SK-N-SH treated with all-trans-retinoic acid at 6 μM for 48 hours (cell line): ENCODE data around the gene EIF4E.

Experiments used
- ATAC-seq: fragments of 200-7000 bp; cut with Tn5 transposase; 3 replicates; pipeline ENCODE4 v1.9.1; 2020; ENCODE audit warnings: mild to moderate bottlenecking, moderate library complexity
- ARNTL ChIP-seq: fragments of 450-650 bp; formaldehyde crosslinking; IDR thresholded peaks from 2 replicates; pipeline ENCODE4 v1.5.0; 2020; ENCODE audit warnings: low read depth, mild to moderate bottlenecking, moderate library complexity, borderline replicate concordance
- BACH2 ChIP-seq: fragments of 250-450 bp; sonication (Bioruptor Pico); IDR thresholded peaks from 2 replicates; pipeline ENCODE4 v1.9.0; 2021; ENCODE audit warnings: mild to moderate bottlenecking, borderline replicate concordance
- GLIS3 ChIP-seq: fragments of 250-450 bp; sonication (Bioruptor Pico); IDR thresholded peaks from 2 replicates; pipeline ENCODE4 v1.5.0; 2020; ENCODE audit warnings: mild to moderate bottlenecking, moderate library complexity
- ISL1 ChIP-seq: fragments of 250-450 bp; sonication (Bioruptor Pico); IDR thresholded peaks from 2 replicates; pipeline ENCODE4 v2.1.2; 2022; ENCODE audit warnings: mild to moderate bottlenecking, moderate library complexity
- OSR1 ChIP-seq: fragments of 250-450 bp; sonication (Bioruptor Pico); IDR thresholded peaks from 2 replicates; pipeline ENCODE4 v1.8.0; 2022; ENCODE audit warnings: moderate library complexity, mild to moderate bottlenecking, inconsistent platforms
- PPARA ChIP-seq: fragments of 250-450 bp; sonication (Bioruptor Pico); IDR thresholded peaks from 2 replicates; pipeline ENCODE4 v1.5.0; 2020; ENCODE audit warnings: mild to moderate bottlenecking, borderline replicate concordance
- RARB ChIP-seq: fragments of 250-450 bp; sonication (Bioruptor Pico); IDR thresholded peaks from 2 replicates; pipeline ENCODE4 v1.8.0; 2021; ENCODE audit warnings: mild to moderate bottlenecking, moderate library complexity
- SNAI2 ChIP-seq: fragments of 250-450 bp; sonication (Bioruptor Pico); IDR thresholded peaks from 2 replicates; pipeline ENCODE4 v1.5.0; 2020; ENCODE audit warnings: mild to moderate bottlenecking, moderate library complexity
- TCF4 ChIP-seq: fragments of 250-450 bp; sonication (Bioruptor Pico); IDR thresholded peaks from 2 replicates; pipeline ENCODE4 v1.8.0; 2021; ENCODE audit warnings: mild to moderate bottlenecking, moderate library complexity, borderline replicate concordance
- TOX ChIP-seq: fragments of 250-450 bp; sonication (Bioruptor Pico); IDR thresholded peaks from 2 replicates; pipeline ENCODE4 v1.8.0; 2021; ENCODE audit warnings: mild to moderate bottlenecking, moderate library complexity, borderline replicate concordance
- ZC3H10 ChIP-seq: fragments of 250-450 bp; sonication (Bioruptor Pico); IDR thresholded peaks from 2 replicates; pipeline ENCODE4 v1.5.1; 2021; ENCODE audit warnings: mild to moderate bottlenecking, moderate library complexity
- ZFP3 ChIP-seq: fragments of 250-450 bp; sonication (Bioruptor Pico); IDR thresholded peaks from 2 replicates; pipeline ENCODE4 v1.5.0; 2020; ENCODE audit warnings: mild to moderate bottlenecking, moderate library complexity
- ZFP30 ChIP-seq: fragments of 450-650 bp; formaldehyde crosslinking; IDR thresholded peaks from 2 replicates; pipeline ENCODE4 v1.5.0; 2022; ENCODE audit warnings: mild to moderate bottlenecking, moderate library complexity
- ZNF565 ChIP-seq: fragments of 450-650 bp; formaldehyde crosslinking; conservative IDR thresholded peaks from 2 replicates; pipeline ENCODE4 v1.5.0; 2020; ENCODE audit warnings: low read depth, mild to moderate bottlenecking, moderate library complexity
- ZNF70 ChIP-seq: fragments of 450-650 bp; formaldehyde crosslinking; IDR thresholded peaks from 2 replicates; pipeline ENCODE4 v1.5.0; 2020; ENCODE audit warnings: mild to moderate bottlenecking, moderate library complexity
- ZNF8 ChIP-seq: fragments of 450-650 bp; formaldehyde crosslinking; IDR thresholded peaks from 2 replicates; pipeline ENCODE4 v1.5.0; 2020; ENCODE audit warnings: mild to moderate bottlenecking, moderate library complexity
- TF ChIP-seq, protein P1 (sequence below): fragments of 250-450 bp; sonication (Bioruptor Pico); IDR thresholded peaks from 2 replicates; pipeline ENCODE4 v1.8.0; 2020; ENCODE audit warnings: mild to moderate bottlenecking, moderate library complexity, borderline replicate concordance
- TF ChIP-seq, protein P2 (sequence below): fragments of 250-450 bp; sonication (Bioruptor Pico); IDR thresholded peaks from 2 replicates; pipeline ENCODE4 v1.5.0; 2020; ENCODE audit warnings: mild to moderate bottlenecking, moderate library complexity
- TF ChIP-seq, protein P3 (sequence below): fragments of 250-450 bp; sonication (Bioruptor Pico); IDR thresholded peaks from 2 replicates; pipeline ENCODE4 v1.5.1; 2021; ENCODE audit warnings: mild to moderate bottlenecking, moderate library complexity
- TF ChIP-seq, protein P4 (sequence below): fragments of 250-450 bp; sonication (Bioruptor Pico); IDR thresholded peaks from 2 replicates; pipeline ENCODE4 v1.8.0; 2021; ENCODE audit warnings: low read depth, mild to moderate bottlenecking, moderate library complexity, borderline replicate concordance

Gene EIF4E

DNA sequence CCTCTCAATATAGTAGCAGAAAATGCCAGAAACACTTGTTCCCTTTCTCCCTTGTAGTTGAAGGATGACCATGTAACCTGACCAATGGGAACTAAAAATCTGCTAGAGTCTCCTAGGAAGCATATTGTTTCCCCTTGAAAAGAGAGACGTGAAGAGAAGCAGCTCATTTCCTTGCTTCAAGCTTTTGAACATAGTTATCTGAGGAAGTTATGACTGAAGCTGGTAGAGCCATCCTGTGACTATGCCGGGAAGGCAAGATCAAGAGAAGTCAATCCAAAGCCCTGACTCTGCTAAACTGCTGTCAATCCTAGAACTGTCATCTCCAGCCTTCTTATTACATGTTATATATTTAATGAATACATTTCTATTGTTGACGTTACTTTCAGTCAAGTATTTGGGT is 66.6 kb downstream of the EIF4E start (continued):
- TF ChIP-seq SNAI2 (no peak), BACH2 (CRISPR knock-in tag) (no peak), ZNF8 (CRISPR knock-in tag) (no peak)
- TF ChIP-seq, protein P1, sequence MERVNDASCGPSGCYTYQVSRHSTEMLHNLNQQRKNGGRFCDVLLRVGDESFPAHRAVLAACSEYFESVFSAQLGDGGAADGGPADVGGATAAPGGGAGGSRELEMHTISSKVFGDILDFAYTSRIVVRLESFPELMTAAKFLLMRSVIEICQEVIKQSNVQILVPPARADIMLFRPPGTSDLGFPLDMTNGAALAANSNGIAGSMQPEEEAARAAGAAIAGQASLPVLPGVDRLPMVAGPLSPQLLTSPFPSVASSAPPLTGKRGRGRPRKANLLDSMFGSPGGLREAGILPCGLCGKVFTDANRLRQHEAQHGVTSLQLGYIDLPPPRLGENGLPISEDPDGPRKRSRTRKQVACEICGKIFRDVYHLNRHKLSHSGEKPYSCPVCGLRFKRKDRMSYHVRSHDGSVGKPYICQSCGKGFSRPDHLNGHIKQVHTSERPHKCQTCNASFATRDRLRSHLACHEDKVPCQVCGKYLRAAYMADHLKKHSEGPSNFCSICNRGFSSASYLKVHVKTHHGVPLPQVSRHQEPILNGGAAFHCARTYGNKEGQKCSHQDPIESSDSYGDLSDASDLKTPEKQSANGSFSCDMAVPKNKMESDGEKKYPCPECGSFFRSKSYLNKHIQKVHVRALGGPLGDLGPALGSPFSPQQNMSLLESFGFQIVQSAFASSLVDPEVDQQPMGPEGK: no peak

DNA sequence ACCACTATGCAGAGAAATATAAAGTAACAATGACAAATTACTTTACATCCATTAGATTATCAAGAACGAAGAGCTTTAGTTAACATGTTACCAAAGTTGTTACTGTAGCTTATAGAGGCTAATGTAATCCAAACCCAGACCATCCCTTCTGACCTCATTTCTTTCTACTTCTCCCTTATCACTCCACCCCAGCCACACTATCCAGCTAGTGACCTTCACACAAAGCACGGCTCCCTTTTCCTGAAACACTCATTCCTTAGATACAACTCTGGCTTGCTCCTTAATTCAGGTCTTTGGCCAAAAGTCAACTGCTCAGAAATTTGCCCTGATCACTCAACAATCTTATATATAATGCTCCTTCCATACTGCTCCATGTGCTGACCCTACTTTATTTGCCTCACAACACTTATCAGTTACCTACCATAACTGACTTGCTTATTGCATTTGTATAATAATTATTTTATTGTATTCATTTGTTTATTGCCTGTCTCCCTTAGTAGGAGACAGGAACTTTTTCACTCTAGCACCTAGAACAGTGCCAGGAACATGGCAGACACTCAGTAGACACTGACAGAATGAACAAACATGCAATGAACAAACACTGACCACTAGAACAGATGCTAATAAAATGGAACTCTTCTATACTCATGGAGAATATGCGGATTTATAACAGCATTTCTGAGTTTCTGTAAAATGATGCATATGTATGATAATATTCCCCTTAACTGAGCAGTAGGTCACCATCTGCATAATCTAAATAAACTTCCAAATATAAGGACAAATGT is 67.6 kb downstream of the EIF4E start:
- no peak for ATAC-seq

DNA sequence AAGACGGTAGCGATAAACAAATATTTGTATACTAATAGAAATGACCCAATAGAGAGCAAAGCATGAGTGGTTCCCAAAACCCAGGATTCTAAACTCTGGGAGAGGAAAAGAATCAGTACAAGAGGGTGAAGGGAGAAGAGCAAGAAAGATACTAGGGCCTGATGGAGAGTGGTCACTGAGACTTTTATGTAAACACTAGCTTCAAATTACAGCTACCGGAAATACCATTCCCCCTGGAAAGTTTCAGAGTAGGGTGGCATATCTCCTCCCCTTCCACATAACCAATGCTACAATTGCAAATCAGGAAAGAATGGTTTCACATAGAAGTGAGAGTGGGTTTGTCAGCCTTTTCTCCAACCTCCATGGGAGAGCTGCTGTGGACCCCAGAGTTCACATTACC is 77.1 kb downstream of the EIF4E start:
- ATAC-seq: no peak
- no peak for TF ChIP-seq ZC3H10 (CRISPR knock-in tag)
- no peak for TF ChIP-seq ISL1 (CRISPR knock-in tag)
- no peak for TF ChIP-seq BACH2 (CRISPR knock-in tag)

More for the DNA sequence above, 67.6 kb downstream of the EIF4E start:
- no peak for TF ChIP-seq SNAI2
- no peak for TF ChIP-seq GLIS3
- TF ChIP-seq OSR1: no peak
- no peak for TF ChIP-seq BACH2 (CRISPR knock-in tag)
- no peak for TF ChIP-seq ZNF8 (CRISPR knock-in tag)
- TF ChIP-seq RARB (CRISPR knock-in tag): no peak
- TF ChIP-seq TCF4 (CRISPR knock-in tag): no peak
- TF ChIP-seq, protein P2, sequence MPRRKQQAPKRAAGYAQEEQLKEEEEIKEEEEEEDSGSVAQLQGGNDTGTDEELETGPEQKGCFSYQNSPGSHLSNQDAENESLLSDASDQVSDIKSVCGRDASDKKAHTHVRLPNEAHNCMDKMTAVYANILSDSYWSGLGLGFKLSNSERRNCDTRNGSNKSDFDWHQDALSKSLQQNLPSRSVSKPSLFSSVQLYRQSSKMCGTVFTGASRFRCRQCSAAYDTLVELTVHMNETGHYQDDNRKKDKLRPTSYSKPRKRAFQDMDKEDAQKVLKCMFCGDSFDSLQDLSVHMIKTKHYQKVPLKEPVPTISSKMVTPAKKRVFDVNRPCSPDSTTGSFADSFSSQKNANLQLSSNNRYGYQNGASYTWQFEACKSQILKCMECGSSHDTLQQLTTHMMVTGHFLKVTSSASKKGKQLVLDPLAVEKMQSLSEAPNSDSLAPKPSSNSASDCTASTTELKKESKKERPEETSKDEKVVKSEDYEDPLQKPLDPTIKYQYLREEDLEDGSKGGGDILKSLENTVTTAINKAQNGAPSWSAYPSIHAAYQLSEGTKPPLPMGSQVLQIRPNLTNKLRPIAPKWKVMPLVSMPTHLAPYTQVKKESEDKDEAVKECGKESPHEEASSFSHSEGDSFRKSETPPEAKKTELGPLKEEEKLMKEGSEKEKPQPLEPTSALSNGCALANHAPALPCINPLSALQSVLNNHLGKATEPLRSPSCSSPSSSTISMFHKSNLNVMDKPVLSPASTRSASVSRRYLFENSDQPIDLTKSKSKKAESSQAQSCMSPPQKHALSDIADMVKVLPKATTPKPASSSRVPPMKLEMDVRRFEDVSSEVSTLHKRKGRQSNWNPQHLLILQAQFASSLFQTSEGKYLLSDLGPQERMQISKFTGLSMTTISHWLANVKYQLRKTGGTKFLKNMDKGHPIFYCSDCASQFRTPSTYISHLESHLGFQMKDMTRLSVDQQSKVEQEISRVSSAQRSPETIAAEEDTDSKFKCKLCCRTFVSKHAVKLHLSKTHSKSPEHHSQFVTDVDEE (CRISPR knock-in tag): no peak
- no peak for TF ChIP-seq ZC3H10 (CRISPR knock-in tag)
- TF ChIP-seq, protein P3, sequence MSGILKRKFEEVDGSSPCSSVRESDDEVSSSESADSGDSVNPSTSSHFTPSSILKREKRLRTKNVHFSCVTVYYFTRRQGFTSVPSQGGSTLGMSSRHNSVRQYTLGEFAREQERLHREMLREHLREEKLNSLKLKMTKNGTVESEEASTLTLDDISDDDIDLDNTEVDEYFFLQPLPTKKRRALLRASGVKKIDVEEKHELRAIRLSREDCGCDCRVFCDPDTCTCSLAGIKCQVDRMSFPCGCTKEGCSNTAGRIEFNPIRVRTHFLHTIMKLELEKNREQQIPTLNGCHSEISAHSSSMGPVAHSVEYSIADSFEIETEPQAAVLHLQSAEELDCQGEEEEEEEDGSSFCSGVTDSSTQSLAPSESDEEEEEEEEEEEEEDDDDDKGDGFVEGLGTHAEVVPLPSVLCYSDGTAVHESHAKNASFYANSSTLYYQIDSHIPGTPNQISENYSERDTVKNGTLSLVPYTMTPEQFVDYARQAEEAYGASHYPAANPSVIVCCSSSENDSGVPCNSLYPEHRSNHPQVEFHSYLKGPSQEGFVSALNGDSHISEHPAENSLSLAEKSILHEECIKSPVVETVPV (CRISPR knock-in tag): no peak
- TF ChIP-seq ZFP3 (CRISPR knock-in tag): no peak
- no peak for TF ChIP-seq ZNF565
- TF ChIP-seq PPARA (CRISPR knock-in tag): no peak
- TF ChIP-seq ISL1 (CRISPR knock-in tag): no peak
- TF ChIP-seq TOX: no peak
- no peak for TF ChIP-seq ZNF70
- TF ChIP-seq, all 23 proteins: peak for 0

DNA sequence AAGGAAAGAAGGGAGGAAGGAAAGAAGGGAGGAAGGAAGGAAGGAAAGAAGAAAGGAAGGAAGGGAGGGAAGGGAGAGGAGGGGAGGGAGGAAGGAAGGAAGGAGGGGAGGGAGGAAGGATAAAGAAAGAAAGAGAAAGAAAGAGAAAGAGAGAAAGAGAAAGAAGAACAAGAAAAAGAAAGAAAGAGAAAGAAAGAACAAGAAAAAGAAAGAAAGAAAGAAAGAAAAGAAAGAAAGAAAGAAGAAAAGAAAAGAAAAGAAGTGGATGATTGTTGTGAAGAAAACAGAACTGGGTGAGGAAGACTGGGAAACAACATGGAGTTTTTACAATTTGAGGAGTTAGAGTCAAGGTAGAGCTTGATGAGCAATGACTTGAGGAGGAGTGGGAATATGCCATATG is 78.0 kb downstream of the EIF4E start:
- TF ChIP-seq, protein P1: no peak
- TF ChIP-seq TOX: no peak
- TF ChIP-seq, all 23 proteins: peak for 0
- no peak for ATAC-seq

DNA sequence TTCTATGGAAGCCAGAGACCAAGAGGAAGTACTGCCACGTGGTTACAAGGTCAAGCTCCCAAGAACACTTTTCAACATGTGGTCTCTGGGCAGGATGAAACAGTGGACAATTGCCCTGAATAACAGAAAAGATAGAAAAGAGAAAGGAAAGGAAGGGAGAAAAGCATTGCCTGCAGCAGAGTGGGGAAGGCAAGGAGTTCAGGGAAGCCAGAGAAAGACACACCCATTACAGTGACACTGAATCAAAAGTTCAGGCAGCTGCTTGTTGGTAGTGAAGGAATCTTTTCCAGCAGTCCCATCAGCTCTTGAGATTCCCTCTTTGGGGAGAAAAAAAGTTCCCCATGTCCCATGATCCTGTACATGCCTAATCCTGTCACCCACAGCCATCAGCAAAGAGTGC is 80.5 kb downstream of the EIF4E start:
- no peak for ATAC-seq

More for the DNA sequence above, 80.5 kb downstream of the EIF4E start:
- TF ChIP-seq, protein P4, sequence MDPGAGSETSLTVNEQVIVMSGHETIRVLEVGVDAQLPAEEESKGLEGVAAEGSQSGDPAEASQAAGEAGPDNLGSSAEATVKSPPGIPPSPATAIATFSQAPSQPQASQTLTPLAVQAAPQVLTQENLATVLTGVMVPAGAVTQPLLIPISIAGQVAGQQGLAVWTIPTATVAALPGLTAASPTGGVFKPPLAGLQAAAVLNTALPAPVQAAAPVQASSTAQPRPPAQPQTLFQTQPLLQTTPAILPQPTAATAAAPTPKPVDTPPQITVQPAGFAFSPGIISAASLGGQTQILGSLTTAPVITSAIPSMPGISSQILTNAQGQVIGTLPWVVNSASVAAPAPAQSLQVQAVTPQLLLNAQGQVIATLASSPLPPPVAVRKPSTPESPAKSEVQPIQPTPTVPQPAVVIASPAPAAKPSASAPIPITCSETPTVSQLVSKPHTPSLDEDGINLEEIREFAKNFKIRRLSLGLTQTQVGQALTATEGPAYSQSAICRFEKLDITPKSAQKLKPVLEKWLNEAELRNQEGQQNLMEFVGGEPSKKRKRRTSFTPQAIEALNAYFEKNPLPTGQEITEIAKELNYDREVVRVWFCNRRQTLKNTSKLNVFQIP: no peak
- TF ChIP-seq BACH2 (CRISPR knock-in tag): no peak
- no peak for TF ChIP-seq OSR1
- TF ChIP-seq ZC3H10 (CRISPR knock-in tag): no peak
- no peak for TF ChIP-seq ZFP30 (CRISPR knock-in tag)
- TF ChIP-seq ARNTL (CRISPR knock-in tag): no peak
- TF ChIP-seq, protein P1: no peak
- no peak for TF ChIP-seq RARB (CRISPR knock-in tag)
- TF ChIP-seq ZFP3 (CRISPR knock-in tag): no peak
- TF ChIP-seq PPARA (CRISPR knock-in tag): no peak
- no peak for TF ChIP-seq ZNF565
- no peak for TF ChIP-seq TOX
- no peak for TF ChIP-seq ISL1 (CRISPR knock-in tag)
